DND-41 (cell line): Measurements from ENCODE around the gene TAS1R2.

ENCODE experiments used
- ATAC-seq: fragments of 200-7000 bp; cut with Tn5 transposase; 3 replicates; pipeline ENCODE4 v1.9.1; 2021; ENCODE audit warnings: low read depth; ENCODE audit not compliant: insufficient read depth
- DNase-seq: peaks from one replicate; pipeline ENCODE4 v3.0.0-alpha.2; 2020
- H2AFZ ChIP-seq: 2 replicates; pipeline ENCODE4 v1.6.0; 2012; ENCODE audit warnings: low read depth, low read length
- H3K27ac ChIP-seq: 2 replicates; pipeline ENCODE4 v1.5.1; 2012; ENCODE audit warnings: low read length, inconsistent platforms
- H3K27me3 ChIP-seq: fragments of 200-600 bp; sonication (generic); 2 replicates; pipeline ENCODE4 v1.6.0; 2012; ENCODE audit warnings: low read length, mild to moderate bottlenecking, inconsistent platforms; ENCODE audit not compliant: insufficient read depth, poor library complexity
- H3K36me3 ChIP-seq: 2 replicates; pipeline ENCODE4 v1.5.1; 2012; ENCODE audit warnings: low read length, inconsistent platforms; ENCODE audit not compliant: insufficient read depth
- H3K4me1 ChIP-seq: 2 replicates; pipeline ENCODE4 v1.5.1; 2012; ENCODE audit warnings: mild to moderate bottlenecking, low read length; ENCODE audit not compliant: insufficient read depth
- H3K4me2 ChIP-seq: 2 replicates; pipeline ENCODE4 v1.6.0; 2012; ENCODE audit warnings: mild to moderate bottlenecking, moderate library complexity, low read length, inconsistent platforms; ENCODE audit not compliant: insufficient read depth
- H3K4me3 ChIP-seq, 2 experiments: fragments of 200-600 bp in 1 of 2; shearing (Covaris generic) in 1 of 2; 2 replicates each; pipeline ENCODE4 v1.5.1; 2012 to 2016; ENCODE audit warnings: inconsistent platforms in 2 of 2, low read length in 2 of 2, mild to moderate bottlenecking in 2 of 2, low read depth in 1 of 2, moderate library complexity in 1 of 2
- H3K79me2 ChIP-seq: 2 replicates; pipeline ENCODE4 v1.6.0; 2012; ENCODE audit warnings: low read length, inconsistent platforms; ENCODE audit not compliant: insufficient read depth
- H3K9ac ChIP-seq: 2 replicates; pipeline ENCODE4 v1.6.0; 2012; ENCODE audit warnings: low read depth, mild to moderate bottlenecking, inconsistent platforms, low read length, moderate library complexity
- H3K9me3 ChIP-seq: 2 replicates; pipeline ENCODE4 v1.5.1; 2012; ENCODE audit warnings: low read length, moderate library complexity, mild to moderate bottlenecking, inconsistent platforms; ENCODE audit not compliant: insufficient read depth, severe bottlenecking
- H4K20me1 ChIP-seq: 2 replicates; pipeline ENCODE4 v1.6.0; 2012; ENCODE audit warnings: low read length; ENCODE audit not compliant: insufficient read depth
- CTCF ChIP-seq: IDR thresholded peaks from 2 replicates; pipeline ENCODE4 v1.5.1; 2012; ENCODE audit warnings: borderline replicate concordance, low read length, moderate library complexity, mild to moderate bottlenecking; ENCODE audit not compliant: poor library complexity, severe bottlenecking; ENCODE audit errors: extremely low read depth
- EZH2 ChIP-seq: IDR thresholded peaks from 3 replicates; pipeline ENCODE4 v1.6.1; 2012; ENCODE audit warnings: borderline replicate concordance, low read depth, mild to moderate bottlenecking, moderate library complexity, low read length, inconsistent platforms; ENCODE audit not compliant: severe bottlenecking

Gene TAS1R2

GRCh38 chr1:18877282-18877681 lies 17.8 kb upstream of the TAS1R2 start:
- Histone ChIP-seq H3K9ac (no peak overlapping the region), H4K20me1 (peaks cover 5% of the 10 kb centered on the region; the same call in 1 of the 2 replicates), H2AFZ (no peak overlapping the region), H3K4me3 (no peak overlapping the region), H3K36me3 (peaks cover 4% of the 10 kb centered on the region; the same call in 1 of the 2 replicates), H3K4me2 (no peak overlapping the region), H3K27me3 (no peaks in the 10 kb centered on the region), H3K9me3 (no peaks in the 10 kb centered on the region), H3K27ac (no peak overlapping the region), H3K4me1 (no peaks in the 10 kb centered on the region), H3K79me2 (no peaks in the 10 kb centered on the region)
- DNase-seq, result no peak
- ATAC-seq, result no peak
- TF ChIP-seq CTCF (no peak), EZH2 (no peak)

GRCh38 chr1:18876210-18876609 lies 16.8 kb upstream of the TAS1R2 start:
- Histone ChIP-seq H2AFZ (no peak overlapping the region), H3K79me2 (no peaks in the 10 kb centered on the region), H3K4me1 (no peaks in the 10 kb centered on the region), H3K9me3 (no peaks in the 10 kb centered on the region), H4K20me1 (peaks cover 5% of the 10 kb centered on the region; the same call in 1 of the 2 replicates), H3K4me2 (no peak overlapping the region), H3K27ac (no peak overlapping the region), H3K9ac (no peak overlapping the region), H3K36me3 (no peaks in the 10 kb centered on the region), H3K27me3 (no peaks in the 10 kb centered on the region), H3K4me3 (no peak overlapping the region)
- no peak for ATAC-seq
- TF ChIP-seq EZH2 (no peak), CTCF (no peak)
- DNase-seq, result no peak

DNA sequence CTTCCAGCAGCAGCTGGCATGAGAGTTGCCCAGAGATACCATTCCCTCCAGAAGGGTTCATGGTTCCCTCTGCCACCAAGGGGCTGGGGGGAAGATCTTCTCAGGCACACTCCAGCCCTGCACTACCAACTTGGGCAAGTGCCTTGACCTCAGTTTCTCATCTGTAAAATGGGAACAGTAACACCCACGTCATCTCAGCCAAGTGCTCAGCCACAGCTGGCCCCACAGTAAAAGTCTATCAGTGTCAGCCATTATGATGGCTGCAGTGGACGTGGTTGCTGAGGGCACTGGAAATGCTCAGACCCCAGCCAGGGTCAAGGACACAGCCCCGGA lies 16.3 kb upstream of the TAS1R2 start:
- DNase-seq (no peak), ATAC-seq (no peak)
- H3K9ac ChIP-seq, result no peak overlapping the region
- H2AFZ ChIP-seq, result no peak overlapping the region
- no peaks in the 10 kb centered on the region for H3K9me3 ChIP-seq
- H3K79me2 ChIP-seq, result no peaks in the 10 kb centered on the region
- H3K4me2 ChIP-seq, result no peak overlapping the region
- TF ChIP-seq EZH2 (no peak), CTCF (no peak)
- no peaks in the 10 kb centered on the region for H3K27me3 ChIP-seq
- no peak overlapping the region for H3K27ac ChIP-seq
- H3K4me1 ChIP-seq, result no peaks in the 10 kb centered on the region
- no peak overlapping the region for H3K4me3 ChIP-seq
- no peaks in the 10 kb centered on the region for H3K36me3 ChIP-seq
- H4K20me1 ChIP-seq, result peaks cover under 1% of the 10 kb centered on the region; the same call in 1 of the 2 replicates

- no peak overlapping the region for H3K4me3 ChIP-seq
- H4K20me1 ChIP-seq, result no peaks in the 10 kb centered on the region; the same call in 1 of the 2 replicates
- ATAC-seq (peak; percentile 80), DNase-seq (peak; percentile 69)
- H3K27me3 ChIP-seq, result no peaks in the 10 kb centered on the region
- H3K27ac ChIP-seq, result no peak overlapping the region
- H3K9ac ChIP-seq, result no peak overlapping the region
- no peak overlapping the region for H3K4me2 ChIP-seq
- TF ChIP-seq EZH2 (no peak), CTCF (peak; percentile 79)
- no peaks in the 10 kb centered on the region for H3K36me3 ChIP-seq
- no peaks in the 10 kb centered on the region for H3K79me2 ChIP-seq
- no peaks in the 10 kb centered on the region for H3K4me1 ChIP-seq
- no peaks in the 10 kb centered on the region for H3K9me3 ChIP-seq
- H2AFZ ChIP-seq, result no peak overlapping the region
Observed at GRCh38 chr1:18875107-18875795, 15.8 kb upstream of the TAS1R2 start.
